HG03108 (cell line): ENCODE results near the gene AMDHD2.
A peak's percentile ranks its signal among the peaks of the same experiment; 100 is the strongest.
"Not testable (repeated sequence)": the region's sequence is repeated elsewhere in the genome, so short reads cannot be mapped to it uniquely, and the experiment has no call there.

ENCODE experiments used
- ATAC-seq: cut with Tn5 transposase; IDR thresholded peaks from one replicate; pipeline ENCODE4 v1.9.1; 2021; ENCODE audit warnings: moderate library complexity; ENCODE audit not compliant: unreplicated experiment

AMDHD2 gene

GRCh38 chr16:2531696-2532493 is 11.7 kb downstream of the AMDHD2 start:
- peak; percentile 80 for ATAC-seq

GRCh38 chr16:2532494-2533141 is 12.4 kb downstream of the AMDHD2 start:
- no peak for ATAC-seq

GRCh38 chr16:2533142-2533755 is 13.1 kb downstream of the AMDHD2 start:
- ATAC-seq: not testable (repeated sequence)

- no peak for ATAC-seq
These were observed 13.7 kb downstream of the AMDHD2 start for GRCh38 chr16:2533912-2534311.

GRCh38 chr16:2534335-2534734 is 14.2 kb downstream of the AMDHD2 start:
- not testable (repeated sequence) for ATAC-seq

GRCh38 chr16:2535625-2536013 is 15.4 kb downstream of the AMDHD2 start:
- no peak for ATAC-seq

- ATAC-seq: peak; percentile 85
These were observed 17.5 kb downstream of the AMDHD2 start, which contains the start of gene PDPK1 for GRCh38 chr16:2537451-2538379. Gene PDPK1, plus strand, starts transcription at chr16:2538021. Its CDS starts 92 bp downstream, at chr16:2538113.

GRCh38 chr16:2539192-2539844 is 19.1 kb downstream of the AMDHD2 start:
- not testable (repeated sequence) for ATAC-seq

GRCh38 chr16:2539845-2540458 is 19.8 kb downstream of the AMDHD2 start:
- not testable (repeated sequence) for ATAC-seq

GRCh38 chr16:2540912-2541311 is 20.7 kb downstream of the AMDHD2 start:
- not testable (repeated sequence) for ATAC-seq

- not testable (repeated sequence) for ATAC-seq
These were observed 21.2 kb downstream of the AMDHD2 start for GRCh38 chr16:2541409-2541808.

- ATAC-seq: not testable (repeated sequence)
These were observed 23.6 kb downstream of the AMDHD2 start for GRCh38 chr16:2543771-2544170.

GRCh38 chr16:2550283-2550878 is 30.2 kb downstream of the AMDHD2 start:
- not testable (repeated sequence) for ATAC-seq

GRCh38 chr16:2551420-2551889 is 31.3 kb downstream of the AMDHD2 start:
- ATAC-seq: not testable (repeated sequence)

GRCh38 chr16:2554709-2555425 is 34.7 kb downstream of the AMDHD2 start:
- not testable (repeated sequence) for ATAC-seq

- not testable (repeated sequence) for ATAC-seq
These were observed 37.0 kb downstream of the AMDHD2 start for GRCh38 chr16:2557150-2557549.

GRCh38 chr16:2560131-2560797 is 40.1 kb downstream of the AMDHD2 start:
- ATAC-seq: peak; percentile 36

- ATAC-seq: peak; percentile 47
These were observed 40.6 kb downstream of the AMDHD2 start for GRCh38 chr16:2560798-2561133.
